Bronchial epithelial cell (primary cell): ENCODE results near the gene SMC5. TPM values are rescaled to one million over a fixed set of nuclear protein-coding genes. Genes with fewer than 3 reads are reported as not detected.

Experiments
- DNase-seq: peaks from one replicate; pipeline ENCODE4 v3.0.0-alpha.2; 2010; ENCODE audit warnings: low read depth
- FAIRE-seq: peaks from 2 replicates; lab custom pipeline; 2011; peaks lifted over from hg19 to GRCh38; lab: Jason Lieb, UNC
- H3K27me3 ChIP-seq: 2 replicates; pipeline ENCODE4 v1.5.1; 2011; ENCODE audit warnings: low read length; ENCODE audit not compliant: control insufficient read depth, insufficient read depth
- H3K36me3 ChIP-seq: 2 replicates; pipeline ENCODE4 v1.5.1; 2011; ENCODE audit warnings: low read length; ENCODE audit not compliant: control insufficient read depth, insufficient read depth
- H3K4me3 ChIP-seq: 2 replicates; pipeline ENCODE4 v1.5.1; 2011; ENCODE audit warnings: mild to moderate bottlenecking, low read depth, low read length, control low read depth
- total RNA-seq: library from RNA; depleted of rRNA; stranded (reverse); fragments of >200 nt; gene quantifications from 2 replicates; pipeline ENCODE4 v1.2.1, GENCODE V29; 2014
- TF ChIP-seq, protein P1 (sequence below): IDR thresholded peaks from 2 replicates; pipeline ENCODE4 v1.5.1; 2011; ENCODE audit warnings: mild to moderate bottlenecking, moderate library complexity, low read length, control low read depth, inconsistent platforms; ENCODE audit not compliant: insufficient read depth, severe bottlenecking

SMC5 gene
- 15.2 and 16.6 TPM in 2 replicates for total RNA-seq

DNA sequence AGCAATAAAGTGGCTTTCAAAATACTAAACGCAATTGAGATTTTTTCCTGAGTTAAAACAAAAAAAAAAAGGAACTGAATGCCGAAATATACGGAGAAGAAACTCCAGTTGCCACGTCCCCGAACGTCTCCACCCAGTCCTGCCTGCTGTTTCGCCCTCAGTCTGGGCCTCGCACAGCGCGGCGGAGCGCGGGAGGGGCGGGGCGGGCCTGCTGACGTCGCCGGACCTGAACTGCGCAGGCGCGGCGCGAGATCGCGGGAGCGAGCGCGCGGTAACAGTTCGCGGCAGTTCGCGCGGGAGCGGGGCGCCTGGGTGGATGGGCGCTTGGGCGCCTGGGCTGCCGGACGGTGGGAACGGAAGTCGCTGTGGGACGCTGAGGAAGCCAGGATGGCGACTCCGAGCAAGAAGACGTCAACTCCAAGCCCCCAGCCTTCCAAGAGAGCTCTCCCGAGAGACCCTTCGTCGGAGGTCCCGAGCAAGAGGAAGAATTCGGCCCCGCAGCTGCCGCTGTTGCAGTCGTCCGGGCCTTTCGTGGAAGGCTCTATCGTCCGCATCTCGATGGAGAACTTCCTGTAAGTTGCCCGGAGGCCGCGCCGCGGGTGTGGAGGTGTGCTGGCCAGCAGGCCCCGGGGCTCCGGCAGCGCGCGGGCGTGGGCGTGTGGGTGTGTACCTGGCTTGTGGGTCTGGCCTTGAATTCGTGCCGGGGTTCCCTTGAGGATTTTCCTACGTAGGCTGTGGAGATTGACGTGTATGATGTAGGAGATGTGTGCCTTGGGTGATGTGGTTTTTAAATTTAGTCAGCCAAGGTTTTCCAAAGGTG is at the start of gene SMC5:
Gene SMC5 (plus strand): TSS at position 287 of the 820 bp plus-strand sequence. CDS start 101 bp downstream, at position 388.
- peak within 1 kb of the TSS; percentile 81 for H3K4me3 ChIP-seq
- peak; percentile 87 for DNase-seq
- TF ChIP-seq, protein P1, sequence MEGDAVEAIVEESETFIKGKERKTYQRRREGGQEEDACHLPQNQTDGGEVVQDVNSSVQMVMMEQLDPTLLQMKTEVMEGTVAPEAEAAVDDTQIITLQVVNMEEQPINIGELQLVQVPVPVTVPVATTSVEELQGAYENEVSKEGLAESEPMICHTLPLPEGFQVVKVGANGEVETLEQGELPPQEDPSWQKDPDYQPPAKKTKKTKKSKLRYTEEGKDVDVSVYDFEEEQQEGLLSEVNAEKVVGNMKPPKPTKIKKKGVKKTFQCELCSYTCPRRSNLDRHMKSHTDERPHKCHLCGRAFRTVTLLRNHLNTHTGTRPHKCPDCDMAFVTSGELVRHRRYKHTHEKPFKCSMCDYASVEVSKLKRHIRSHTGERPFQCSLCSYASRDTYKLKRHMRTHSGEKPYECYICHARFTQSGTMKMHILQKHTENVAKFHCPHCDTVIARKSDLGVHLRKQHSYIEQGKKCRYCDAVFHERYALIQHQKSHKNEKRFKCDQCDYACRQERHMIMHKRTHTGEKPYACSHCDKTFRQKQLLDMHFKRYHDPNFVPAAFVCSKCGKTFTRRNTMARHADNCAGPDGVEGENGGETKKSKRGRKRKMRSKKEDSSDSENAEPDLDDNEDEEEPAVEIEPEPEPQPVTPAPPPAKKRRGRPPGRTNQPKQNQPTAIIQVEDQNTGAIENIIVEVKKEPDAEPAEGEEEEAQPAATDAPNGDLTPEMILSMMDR: no peak
- no peak for FAIRE-seq
- no peaks in the 10 kb centered on the region for H3K36me3 ChIP-seq
- no peaks in the 10 kb centered on the region for H3K27me3 ChIP-seq

DNA sequence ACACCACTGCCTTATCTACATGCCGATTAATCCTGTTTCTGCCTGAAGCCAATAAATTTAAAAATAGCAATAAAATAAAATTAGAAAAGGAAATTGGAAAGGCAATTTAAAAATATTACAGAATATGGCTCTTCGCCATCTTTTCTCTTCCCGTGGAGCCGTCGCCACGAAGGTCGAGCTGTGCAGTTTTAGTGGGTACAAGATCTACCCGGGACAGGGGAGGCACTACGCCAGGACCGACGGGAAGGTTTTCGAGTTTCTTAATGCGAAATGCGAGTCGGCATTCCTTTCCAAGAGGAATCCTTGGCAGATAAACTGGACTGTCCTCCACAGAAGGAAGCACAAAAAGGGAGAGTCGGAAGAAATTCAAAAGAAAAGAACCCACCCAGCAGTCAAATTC is 41.7 kb upstream of the SMC5 start:
- Histone ChIP-seq H3K27me3 (no peaks in the 10 kb centered on the region), H3K4me3 (no peak overlapping the region), H3K36me3 (no peaks in the 10 kb centered on the region)
- DNase-seq (no peak), FAIRE-seq (no peak)
- TF ChIP-seq, protein P1: no peak

DNA sequence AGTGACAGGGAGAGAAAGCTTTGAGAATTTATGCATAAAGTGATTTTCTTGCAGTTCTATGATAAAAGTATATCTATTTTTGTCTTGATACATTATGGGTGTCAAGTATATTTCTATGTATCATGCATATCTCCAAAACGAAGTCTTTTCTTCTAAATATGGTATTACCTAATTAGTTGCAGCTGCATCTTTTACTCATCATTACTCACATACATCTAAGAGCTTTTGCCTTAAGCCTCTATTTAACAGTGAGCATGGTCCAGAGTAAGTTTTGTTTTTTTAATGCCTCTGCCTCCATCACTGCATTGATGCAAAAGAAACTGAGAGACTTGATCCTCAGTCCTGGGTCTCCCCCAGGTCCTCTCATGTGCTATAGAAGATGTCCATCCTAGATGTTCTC is 40.0 kb upstream of the SMC5 start:
- Histone ChIP-seq H3K36me3 (no peaks in the 10 kb centered on the region), H3K4me3 (no peak overlapping the region), H3K27me3 (no peaks in the 10 kb centered on the region)
- TF ChIP-seq, protein P1: no peak
- FAIRE-seq (no peak), DNase-seq (peak; percentile 22)

DNA sequence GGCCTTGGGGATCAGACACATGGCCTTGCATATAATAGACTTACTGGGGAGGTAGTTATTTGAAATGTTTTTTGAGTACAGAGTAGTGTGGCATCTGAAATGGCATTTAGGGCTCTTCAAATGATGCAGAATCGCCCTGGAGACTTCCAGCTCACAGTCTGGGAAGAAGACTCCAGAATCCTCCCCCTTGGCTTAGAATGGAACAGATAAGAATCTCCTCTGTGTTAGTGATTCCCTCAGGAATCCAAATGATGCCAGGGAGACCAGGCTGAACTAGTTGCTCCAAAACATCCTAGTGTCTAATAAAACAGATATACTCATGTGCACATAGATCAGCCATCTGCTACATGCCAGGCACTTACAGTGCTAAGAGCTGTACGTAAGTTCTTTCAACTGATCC is 38.6 kb upstream of the SMC5 start:
- TF ChIP-seq, protein P1: no peak
- DNase-seq: no peak
- Histone ChIP-seq H3K27me3 (no peaks in the 10 kb centered on the region), H3K36me3 (no peaks in the 10 kb centered on the region), H3K4me3 (no peak overlapping the region)
- FAIRE-seq: no peak

DNA sequence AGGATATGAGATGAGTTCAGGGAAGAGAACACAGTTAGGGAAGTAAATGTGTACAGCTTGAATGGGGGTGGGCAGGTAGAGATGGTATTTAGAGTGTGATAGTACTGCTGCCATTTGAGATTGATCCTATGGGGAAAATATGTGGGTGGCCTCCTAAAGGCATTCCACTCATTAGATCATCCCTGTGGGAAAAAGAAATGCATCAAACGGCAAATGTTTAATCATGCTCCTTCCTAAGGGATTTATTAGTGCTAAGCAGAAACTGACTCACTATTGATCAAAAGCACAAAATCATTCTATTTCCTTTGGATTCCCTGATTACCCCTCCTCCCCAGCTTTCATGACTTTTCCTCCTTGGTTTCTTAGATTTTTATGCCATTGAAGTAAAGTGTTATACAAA is 36.4 kb upstream of the SMC5 start:
- no peaks in the 10 kb centered on the region for H3K36me3 ChIP-seq
- TF ChIP-seq, protein P1: no peak
- DNase-seq (no peak), FAIRE-seq (no peak)
- no peak overlapping the region for H3K4me3 ChIP-seq
- no peaks in the 10 kb centered on the region for H3K27me3 ChIP-seq

DNA sequence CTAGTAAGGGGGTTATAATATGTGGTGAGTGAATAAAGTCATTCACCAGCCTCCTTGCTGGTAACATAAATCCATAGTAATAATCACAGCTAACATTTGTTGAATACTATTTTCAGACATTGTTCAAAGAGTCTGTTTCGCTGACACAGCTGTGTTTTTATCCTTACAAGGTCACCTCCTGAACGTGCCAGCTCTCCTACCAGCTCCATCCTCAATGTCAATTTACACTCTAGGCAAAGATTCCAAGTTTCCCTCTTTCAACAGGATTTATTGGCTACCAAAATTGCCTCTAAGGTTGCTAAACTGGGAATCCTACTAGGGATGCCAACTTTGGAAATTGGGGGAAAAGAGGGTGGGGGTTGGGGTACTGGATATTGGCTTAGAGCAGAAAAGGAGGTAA is 30.7 kb upstream of the SMC5 start:
- FAIRE-seq (no peak), DNase-seq (no peak)
- TF ChIP-seq, protein P1: no peak
- H3K4me3 ChIP-seq: no peak overlapping the region
- H3K27me3 ChIP-seq: no peaks in the 10 kb centered on the region
- H3K36me3 ChIP-seq: no peaks in the 10 kb centered on the region
